DOHH2 (cell line): ENCODE data around the gene DMGDH.

Experiments used
- CTCF ChIP-seq: fragments of 200-600 bp; sonication (generic); IDR thresholded peaks from one replicate; pipeline ENCODE4 v1.5.1; 2014; ENCODE audit warnings: antibody characterized with exemption, mild to moderate bottlenecking, low read depth, low read length; ENCODE audit not compliant: poor library complexity, severe bottlenecking
- EZH2phosphoT487 ChIP-seq: fragments of 200-600 bp; sonication (generic); IDR thresholded peaks from 2 replicates; pipeline ENCODE4 v1.6.1; 2017; ENCODE audit warnings: borderline replicate concordance, mild to moderate bottlenecking, antibody characterized with exemption, low read length, moderate library complexity, mixed read lengths

- TF ChIP-seq CTCF = no peak
- no peak for TF ChIP-seq EZH2phosphoT487
Observed at GRCh38 chr5:78989080-78989479, 80.4 kb downstream of the DMGDH start.
